GM12875 (cell line): ENCODE measurements around the gene HAND1.

Experiments used
- H3K4me3 ChIP-seq: one replicate; pipeline ENCODE4 v1.5.1; 2011; ENCODE audit warnings: low read depth, low read length, control low read depth
- CTCF ChIP-seq: IDR thresholded peaks from 2 replicates; pipeline ENCODE4 v1.5.1; 2011; ENCODE audit warnings: low read depth, mild to moderate bottlenecking, control low read depth, inconsistent platforms, low read length, moderate library complexity, borderline replicate concordance; ENCODE audit not compliant: insufficient read depth

The HAND1 gene

GRCh38 chr5:154459015-154459414 is 19.0 kb downstream of the HAND1 start:
- no peak for TF ChIP-seq CTCF
- H3K4me3 ChIP-seq = no peak overlapping the region

- H3K4me3 ChIP-seq = no peak overlapping the region
- TF ChIP-seq CTCF = no peak
These were observed 21.5 kb downstream of the HAND1 start for GRCh38 chr5:154456540-154456939.

- no peak for TF ChIP-seq CTCF
- H3K4me3 ChIP-seq = no peak overlapping the region
These were observed 22.4 kb downstream of the HAND1 start for GRCh38 chr5:154455585-154455984.

- no peak overlapping the region for H3K4me3 ChIP-seq
- TF ChIP-seq CTCF = no peak
These were observed 26.1 kb downstream of the HAND1 start for GRCh38 chr5:154451957-154452356.

GRCh38 chr5:154449786-154450185 is 28.2 kb downstream of the HAND1 start:
- H3K4me3 ChIP-seq = no peak overlapping the region

GRCh38 chr5:154447089-154447725 is 30.8 kb downstream of the HAND1 start:
- no peak for TF ChIP-seq CTCF
- H3K4me3 ChIP-seq = peak overlapping the region; percentile 94

More at GRCh38 chr5:154449786-154450185, 28.2 kb downstream of the HAND1 start:
- no peak for TF ChIP-seq CTCF
